GM23338 (cell line): ENCODE results near the gene SRGAP3.

ENCODE experiments used
- CREB1 ChIP-seq: fragments of 250-450 bp; sonication (Bioruptor Pico); IDR thresholded peaks from 2 replicates; pipeline ENCODE4 v1.5.0; 2020; ENCODE audit warnings: low read depth, mild to moderate bottlenecking, moderate library complexity
- EZH2 ChIP-seq: fragments of 200-600 bp; sonication (generic); IDR thresholded peaks from one replicate; pipeline ENCODE4 v1.8.0; 2017; ENCODE audit warnings: antibody characterized with exemption, mild to moderate bottlenecking, low read depth; ENCODE audit not compliant: unreplicated experiment
- EZH2phosphoT487 ChIP-seq: fragments of 200-600 bp; sonication (generic); IDR thresholded peaks from one replicate; pipeline ENCODE4 v1.8.1; 2018; ENCODE audit warnings: antibody characterized with exemption; ENCODE audit not compliant: unreplicated experiment
- JUNB ChIP-seq: IDR thresholded peaks from one replicate; pipeline ENCODE4 v1.6.1; 2016; ENCODE audit warnings: antibody characterized with exemption; ENCODE audit not compliant: unreplicated experiment
- NANOG ChIP-seq: IDR thresholded peaks from 2 replicates; pipeline ENCODE4 v1.6.1; 2016; ENCODE audit warnings: antibody characterized with exemption, borderline replicate concordance
- POLR2AphosphoS5 ChIP-seq: IDR thresholded peaks from 2 replicates; pipeline ENCODE4 v1.6.1; 2016; ENCODE audit warnings: antibody characterized with exemption, low read depth
- STAT1 ChIP-seq: IDR thresholded peaks from one replicate; pipeline ENCODE4 v1.6.1; 2016; ENCODE audit warnings: antibody characterized with exemption; ENCODE audit not compliant: unreplicated experiment
- ZNF114 ChIP-seq: fragments of 250-450 bp; sonication (Bioruptor Pico); IDR thresholded peaks from 2 replicates; pipeline ENCODE4 v1.5.0; 2020; ENCODE audit warnings: mild to moderate bottlenecking, moderate library complexity
- ZNF331 ChIP-seq: fragments of 250-450 bp; sonication (Bioruptor Pico); IDR thresholded peaks from 2 replicates; pipeline ENCODE4 v1.5.0; 2020; ENCODE audit warnings: low read depth, mild to moderate bottlenecking, moderate library complexity
- TF ChIP-seq, protein P1 (sequence below): IDR thresholded peaks from one replicate; pipeline ENCODE4 v1.6.1; 2018; ENCODE audit warnings: antibody characterized with exemption; ENCODE audit not compliant: unreplicated experiment
- TF ChIP-seq, protein P2 (sequence below), 2 experiments: fragments of 200-600 bp in 1 of 2; sonication (generic) in 1 of 2; conservative IDR thresholded peaks; 2 replicates each; pipeline versions ENCODE4 v1.5.1 to v1.6.1; 2016 to 2017; ENCODE audit warnings: antibody characterized with exemption in 2 of 2, low read depth in 2 of 2, mild to moderate bottlenecking in 2 of 2, moderate library complexity in 1 of 2
- TF ChIP-seq, protein P3 (sequence below): IDR thresholded peaks from 2 replicates; pipeline ENCODE4 v1.6.1; 2016; ENCODE audit warnings: antibody characterized with exemption
- TF ChIP-seq, protein P4 (sequence below): fragments of 250-450 bp; sonication (Bioruptor Pico); IDR thresholded peaks from 2 replicates; pipeline ENCODE4 v1.5.0; 2020; ENCODE audit warnings: mild to moderate bottlenecking, moderate library complexity

GRCh38 chr3:9061634-9062033 lies 187.8 kb downstream of the SRGAP3 start:
- TF ChIP-seq, protein P1, sequence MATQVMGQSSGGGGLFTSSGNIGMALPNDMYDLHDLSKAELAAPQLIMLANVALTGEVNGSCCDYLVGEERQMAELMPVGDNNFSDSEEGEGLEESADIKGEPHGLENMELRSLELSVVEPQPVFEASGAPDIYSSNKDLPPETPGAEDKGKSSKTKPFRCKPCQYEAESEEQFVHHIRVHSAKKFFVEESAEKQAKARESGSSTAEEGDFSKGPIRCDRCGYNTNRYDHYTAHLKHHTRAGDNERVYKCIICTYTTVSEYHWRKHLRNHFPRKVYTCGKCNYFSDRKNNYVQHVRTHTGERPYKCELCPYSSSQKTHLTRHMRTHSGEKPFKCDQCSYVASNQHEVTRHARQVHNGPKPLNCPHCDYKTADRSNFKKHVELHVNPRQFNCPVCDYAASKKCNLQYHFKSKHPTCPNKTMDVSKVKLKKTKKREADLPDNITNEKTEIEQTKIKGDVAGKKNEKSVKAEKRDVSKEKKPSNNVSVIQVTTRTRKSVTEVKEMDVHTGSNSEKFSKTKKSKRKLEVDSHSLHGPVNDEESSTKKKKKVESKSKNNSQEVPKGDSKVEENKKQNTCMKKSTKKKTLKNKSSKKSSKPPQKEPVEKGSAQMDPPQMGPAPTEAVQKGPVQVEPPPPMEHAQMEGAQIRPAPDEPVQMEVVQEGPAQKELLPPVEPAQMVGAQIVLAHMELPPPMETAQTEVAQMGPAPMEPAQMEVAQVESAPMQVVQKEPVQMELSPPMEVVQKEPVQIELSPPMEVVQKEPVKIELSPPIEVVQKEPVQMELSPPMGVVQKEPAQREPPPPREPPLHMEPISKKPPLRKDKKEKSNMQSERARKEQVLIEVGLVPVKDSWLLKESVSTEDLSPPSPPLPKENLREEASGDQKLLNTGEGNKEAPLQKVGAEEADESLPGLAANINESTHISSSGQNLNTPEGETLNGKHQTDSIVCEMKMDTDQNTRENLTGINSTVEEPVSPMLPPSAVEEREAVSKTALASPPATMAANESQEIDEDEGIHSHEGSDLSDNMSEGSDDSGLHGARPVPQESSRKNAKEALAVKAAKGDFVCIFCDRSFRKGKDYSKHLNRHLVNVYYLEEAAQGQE, result no peak
- TF ChIP-seq, protein P2, sequence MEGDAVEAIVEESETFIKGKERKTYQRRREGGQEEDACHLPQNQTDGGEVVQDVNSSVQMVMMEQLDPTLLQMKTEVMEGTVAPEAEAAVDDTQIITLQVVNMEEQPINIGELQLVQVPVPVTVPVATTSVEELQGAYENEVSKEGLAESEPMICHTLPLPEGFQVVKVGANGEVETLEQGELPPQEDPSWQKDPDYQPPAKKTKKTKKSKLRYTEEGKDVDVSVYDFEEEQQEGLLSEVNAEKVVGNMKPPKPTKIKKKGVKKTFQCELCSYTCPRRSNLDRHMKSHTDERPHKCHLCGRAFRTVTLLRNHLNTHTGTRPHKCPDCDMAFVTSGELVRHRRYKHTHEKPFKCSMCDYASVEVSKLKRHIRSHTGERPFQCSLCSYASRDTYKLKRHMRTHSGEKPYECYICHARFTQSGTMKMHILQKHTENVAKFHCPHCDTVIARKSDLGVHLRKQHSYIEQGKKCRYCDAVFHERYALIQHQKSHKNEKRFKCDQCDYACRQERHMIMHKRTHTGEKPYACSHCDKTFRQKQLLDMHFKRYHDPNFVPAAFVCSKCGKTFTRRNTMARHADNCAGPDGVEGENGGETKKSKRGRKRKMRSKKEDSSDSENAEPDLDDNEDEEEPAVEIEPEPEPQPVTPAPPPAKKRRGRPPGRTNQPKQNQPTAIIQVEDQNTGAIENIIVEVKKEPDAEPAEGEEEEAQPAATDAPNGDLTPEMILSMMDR (conservative IDR thresholded peaks at IDR 0.05; ENCODE audit: low read depth in 2 of 2), result no peak
- no peak for TF ChIP-seq EZH2phosphoT487
- no peak for TF ChIP-seq POLR2AphosphoS5
- no peak for TF ChIP-seq NANOG
- no peak for TF ChIP-seq ZNF114 (CRISPR knock-in tag)
- TF ChIP-seq EZH2, result no peak
- TF ChIP-seq CREB1 (CRISPR knock-in tag), result no peak
- no peak for TF ChIP-seq JUNB
- TF ChIP-seq, protein P3, sequence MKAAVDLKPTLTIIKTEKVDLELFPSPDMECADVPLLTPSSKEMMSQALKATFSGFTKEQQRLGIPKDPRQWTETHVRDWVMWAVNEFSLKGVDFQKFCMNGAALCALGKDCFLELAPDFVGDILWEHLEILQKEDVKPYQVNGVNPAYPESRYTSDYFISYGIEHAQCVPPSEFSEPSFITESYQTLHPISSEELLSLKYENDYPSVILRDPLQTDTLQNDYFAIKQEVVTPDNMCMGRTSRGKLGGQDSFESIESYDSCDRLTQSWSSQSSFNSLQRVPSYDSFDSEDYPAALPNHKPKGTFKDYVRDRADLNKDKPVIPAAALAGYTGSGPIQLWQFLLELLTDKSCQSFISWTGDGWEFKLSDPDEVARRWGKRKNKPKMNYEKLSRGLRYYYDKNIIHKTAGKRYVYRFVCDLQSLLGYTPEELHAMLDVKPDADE, result no peak
- no peak for TF ChIP-seq STAT1
- no peak for TF ChIP-seq ZNF331 (CRISPR knock-in tag)
- TF ChIP-seq, protein P4, sequence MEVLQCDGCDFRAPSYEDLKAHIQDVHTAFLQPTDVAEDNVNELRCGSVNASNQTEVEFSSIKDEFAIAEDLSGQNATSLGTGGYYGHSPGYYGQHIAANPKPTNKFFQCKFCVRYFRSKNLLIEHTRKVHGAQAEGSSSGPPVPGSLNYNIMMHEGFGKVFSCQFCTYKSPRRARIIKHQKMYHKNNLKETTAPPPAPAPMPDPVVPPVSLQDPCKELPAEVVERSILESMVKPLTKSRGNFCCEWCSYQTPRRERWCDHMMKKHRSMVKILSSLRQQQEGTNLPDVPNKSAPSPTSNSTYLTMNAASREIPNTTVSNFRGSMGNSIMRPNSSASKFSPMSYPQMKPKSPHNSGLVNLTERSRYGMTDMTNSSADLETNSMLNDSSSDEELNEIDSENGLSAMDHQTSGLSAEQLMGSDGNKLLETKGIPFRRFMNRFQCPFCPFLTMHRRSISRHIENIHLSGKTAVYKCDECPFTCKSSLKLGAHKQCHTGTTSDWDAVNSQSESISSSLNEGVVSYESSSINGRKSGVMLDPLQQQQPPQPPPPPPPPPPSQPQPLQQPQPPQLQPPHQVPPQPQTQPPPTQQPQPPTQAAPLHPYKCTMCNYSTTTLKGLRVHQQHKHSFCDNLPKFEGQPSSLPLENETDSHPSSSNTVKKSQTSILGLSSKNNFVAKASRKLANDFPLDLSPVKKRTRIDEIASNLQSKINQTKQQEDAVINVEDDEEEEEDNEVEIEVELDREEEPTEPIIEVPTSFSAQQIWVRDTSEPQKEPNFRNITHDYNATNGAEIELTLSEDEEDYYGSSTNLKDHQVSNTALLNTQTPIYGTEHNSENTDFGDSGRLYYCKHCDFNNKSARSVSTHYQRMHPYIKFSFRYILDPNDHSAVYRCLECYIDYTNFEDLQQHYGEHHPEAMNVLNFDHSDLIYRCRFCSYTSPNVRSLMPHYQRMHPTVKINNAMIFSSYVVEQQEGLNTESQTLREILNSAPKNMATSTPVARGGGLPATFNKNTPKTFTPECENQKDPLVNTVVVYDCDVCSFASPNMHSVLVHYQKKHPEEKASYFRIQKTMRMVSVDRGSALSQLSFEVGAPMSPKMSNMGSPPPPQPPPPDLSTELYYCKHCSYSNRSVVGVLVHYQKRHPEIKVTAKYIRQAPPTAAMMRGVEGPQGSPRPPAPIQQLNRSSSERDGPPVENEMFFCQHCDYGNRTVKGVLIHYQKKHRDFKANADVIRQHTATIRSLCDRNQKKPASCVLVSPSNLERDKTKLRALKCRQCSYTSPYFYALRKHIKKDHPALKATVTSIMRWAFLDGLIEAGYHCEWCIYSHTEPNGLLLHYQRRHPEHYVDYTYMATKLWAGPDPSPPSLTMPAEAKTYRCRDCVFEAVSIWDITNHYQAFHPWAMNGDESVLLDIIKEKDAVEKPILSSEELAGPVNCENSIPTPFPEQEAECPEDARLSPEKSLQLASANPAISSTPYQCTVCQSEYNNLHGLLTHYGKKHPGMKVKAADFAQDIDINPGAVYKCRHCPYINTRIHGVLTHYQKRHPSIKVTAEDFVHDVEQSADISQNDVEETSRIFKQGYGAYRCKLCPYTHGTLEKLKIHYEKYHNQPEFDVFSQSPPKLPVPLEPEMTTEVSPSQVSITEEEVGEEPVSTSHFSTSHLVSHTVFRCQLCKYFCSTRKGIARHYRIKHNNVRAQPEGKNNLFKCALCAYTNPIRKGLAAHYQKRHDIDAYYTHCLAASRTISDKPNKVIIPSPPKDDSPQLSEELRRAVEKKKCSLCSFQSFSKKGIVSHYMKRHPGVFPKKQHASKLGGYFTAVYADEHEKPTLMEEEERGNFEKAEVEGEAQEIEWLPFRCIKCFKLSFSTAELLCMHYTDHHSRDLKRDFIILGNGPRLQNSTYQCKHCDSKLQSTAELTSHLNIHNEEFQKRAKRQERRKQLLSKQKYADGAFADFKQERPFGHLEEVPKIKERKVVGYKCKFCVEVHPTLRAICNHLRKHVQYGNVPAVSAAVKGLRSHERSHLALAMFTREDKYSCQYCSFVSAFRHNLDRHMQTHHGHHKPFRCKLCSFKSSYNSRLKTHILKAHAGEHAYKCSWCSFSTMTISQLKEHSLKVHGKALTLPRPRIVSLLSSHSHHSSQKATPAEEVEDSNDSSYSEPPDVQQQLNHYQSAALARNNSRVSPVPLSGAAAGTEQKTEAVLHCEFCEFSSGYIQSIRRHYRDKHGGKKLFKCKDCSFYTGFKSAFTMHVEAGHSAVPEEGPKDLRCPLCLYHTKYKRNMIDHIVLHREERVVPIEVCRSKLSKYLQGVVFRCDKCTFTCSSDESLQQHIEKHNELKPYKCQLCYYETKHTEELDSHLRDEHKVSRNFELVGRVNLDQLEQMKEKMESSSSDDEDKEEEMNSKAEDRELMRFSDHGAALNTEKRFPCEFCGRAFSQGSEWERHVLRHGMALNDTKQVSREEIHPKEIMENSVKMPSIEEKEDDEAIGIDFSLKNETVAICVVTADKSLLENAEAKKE, result no peak
